PC-3 (cell line): ENCODE measurements around the gene PPM1D. TPM values are rescaled to one million over a fixed set of nuclear protein-coding genes. Genes with fewer than 3 reads are reported as not detected.

ENCODE experiments used
- ATAC-seq: fragments of 200-7000 bp; cut with Tn5 transposase; 2 replicates; pipeline ENCODE4 v1.9.1; 2020; ENCODE audit warnings: mild to moderate bottlenecking, moderate library complexity
- BruUV-seq: library from RNA; stranded (reverse); fragments of 400-500 nt; replicated peaks from 2 replicates; lab custom pipeline; 2021; lab: Mats Ljungman, UMichigan
- CTCF ChIA-PET: fragments of 300-600 bp; sonication (Branson Sonifier 250); formaldehyde crosslinking; loops from one replicate; lab custom pipeline; 2022; ENCODE audit warnings: antibody characterized with exemption; lab: Charles Lee
- POLR2A ChIA-PET: fragments of 300-600 bp; sonication (Branson Sonifier 250); formaldehyde crosslinking; loops from one replicate; lab custom pipeline; 2022; ENCODE audit warnings: antibody characterized with exemption; ENCODE audit not compliant: unreplicated experiment; lab: Charles Lee
- DNase-seq: peaks from one replicate; pipeline ENCODE4 v3.0.0-alpha.2; 2015
- H2AFZ ChIP-seq: fragments of 300-600 bp; sonication (generic); 2 replicates; pipeline ENCODE4 v1.6.0; 2016; ENCODE audit warnings: antibody characterized with exemption, low read length
- H3F3A ChIP-seq: fragments of 300-600 bp; sonication (generic); one replicate; pipeline ENCODE4 v1.6.0; 2017; ENCODE audit warnings: antibody characterized with exemption, low read length, control low read depth, mild to moderate bottlenecking; ENCODE audit not compliant: unreplicated experiment
- H3K27ac ChIP-seq: fragments of 300-600 bp; sonication (generic); 2 replicates; pipeline ENCODE4 v1.5.1; 2016; ENCODE audit warnings: mild to moderate bottlenecking, low read length
- H3K27me3 ChIP-seq: fragments of 300-600 bp; sonication (generic); 2 replicates; pipeline ENCODE4 v1.6.1; 2016; ENCODE audit warnings: low read length, mixed read lengths
- H3K36me3 ChIP-seq: fragments of 300-600 bp; sonication (generic); 2 replicates; pipeline ENCODE4 v1.6.1; 2016; ENCODE audit warnings: low read depth, mixed run types, low read length, mixed read lengths
- H3K4me1 ChIP-seq: fragments of 300-600 bp; sonication (generic); 2 replicates; pipeline ENCODE4 v1.5.1; 2016; ENCODE audit warnings: low read length; ENCODE audit not compliant: insufficient read depth
- H3K4me2 ChIP-seq: fragments of 300-600 bp; sonication (generic); 2 replicates; pipeline ENCODE4 v1.6.0; 2016; ENCODE audit warnings: low read length
- H3K4me3 ChIP-seq: fragments of 300-600 bp; sonication (generic); 2 replicates; pipeline ENCODE4 v1.5.1; 2016; ENCODE audit warnings: mild to moderate bottlenecking, low read length, mixed read lengths
- H3K79me2 ChIP-seq: fragments of 300-600 bp; sonication (generic); 2 replicates; pipeline ENCODE4 v1.6.1; 2017; ENCODE audit warnings: low read length, mixed read lengths
- H3K9ac ChIP-seq: fragments of 300-600 bp; sonication (generic); 2 replicates; pipeline ENCODE4 v1.6.0; 2016; ENCODE audit warnings: mild to moderate bottlenecking, low read length
- H3K9me2 ChIP-seq: fragments of 300-600 bp; sonication (generic); replicated peaks from 2 replicates; pipeline ENCODE4 v1.6.1; 2016; ENCODE audit warnings: mixed run types, low read length, mixed read lengths
- H3K9me3 ChIP-seq: fragments of 300-600 bp; sonication (generic); 2 replicates; pipeline ENCODE4 v1.6.1; 2016; ENCODE audit warnings: low read length, mixed read lengths
- H4K20me1 ChIP-seq: fragments of 300-600 bp; sonication (generic); 2 replicates; pipeline ENCODE4 v1.6.1; 2016; ENCODE audit warnings: low read length, mixed read lengths
- CTCF ChIP-seq: fragments of 300-600 bp; sonication (generic); conservative IDR thresholded peaks from 2 replicates; pipeline ENCODE4 v1.5.1; 2017; ENCODE audit warnings: antibody characterized with exemption, low read depth, mild to moderate bottlenecking, low read length
- EZH2 ChIP-seq: fragments of 300-600 bp; sonication (generic); IDR thresholded peaks from one replicate; pipeline ENCODE4 v1.6.1; 2017; ENCODE audit warnings: antibody characterized with exemption, mild to moderate bottlenecking, low read length; ENCODE audit not compliant: unreplicated experiment
- EZH2phosphoT487 ChIP-seq: fragments of 300-600 bp; sonication (generic); IDR thresholded peaks from 2 replicates; pipeline ENCODE4 v1.6.1; 2018; ENCODE audit warnings: mild to moderate bottlenecking, antibody characterized with exemption, low read length, borderline replicate concordance
- intact Hi-C: fragments of 100-400 bp; cut with micrococcal nuclease; formaldehyde crosslinking; loops from 2 replicates; pipeline ENCODE4 v1.9.0; 2023
- total RNA-seq: library from RNA; depleted of rRNA; stranded (reverse); fragments of >200 nt; gene quantifications from 2 replicates; pipeline ENCODE4 v1.2.3, GENCODE V29; 2014

PPM1D gene
- total RNA-seq, 1 experiment from 2014 or later: 8.2 TPM

GRCh38 chr17:60563743-60564142 lies 36.2 kb upstream of the PPM1D start:
- intact Hi-C loops: loop anchor here (10.0 kb wide), 1 partner anchor 459 kb away; no protein-coding TSS in a partner anchor
- H3F3A ChIP-seq: no peaks in the 10 kb centered on the region
- CTCF ChIA-PET: no interaction called here

GRCh38 chr17:60565233-60565632 lies 34.8 kb upstream of the PPM1D start:
- Histone ChIP-seq H3K27me3 (no peaks in the 10 kb centered on the region), H3K9me2 (no peaks in the 10 kb centered on the region), H2AFZ (no peak overlapping the region), H3K27ac (no peak overlapping the region), H3K4me3 (no peak overlapping the region), H3K9ac (no peak overlapping the region), H4K20me1 (no peaks in the 10 kb centered on the region), H3K4me2 (no peak overlapping the region), H3K9me3 (no peaks in the 10 kb centered on the region), H3K4me1 (peaks cover 7% of the 10 kb centered on the region; the same call in 1 of the 2 replicates), H3K36me3 (no peaks in the 10 kb centered on the region), H3F3A (no peaks in the 10 kb centered on the region), H3K79me2 (no peaks in the 10 kb centered on the region)
- no TSS peak for BruUV-seq
- no peak for DNase-seq
- CTCF ChIA-PET: no interaction called here
- TF ChIP-seq EZH2phosphoT487: no peak
- POLR2A ChIA-PET: no interaction called here
- intact Hi-C loops: loop anchor here (10.0 kb wide), 1 partner anchor 460 kb away; no protein-coding TSS in a partner anchor
- ATAC-seq: no peak

More at GRCh38 chr17:60563743-60564142, 36.2 kb upstream of the PPM1D start:
- Histone ChIP-seq H3K27ac (no peak overlapping the region), H3K27me3 (no peaks in the 10 kb centered on the region), H3K9ac (no peak overlapping the region), H3K4me2 (no peak overlapping the region), H3K9me3 (no peaks in the 10 kb centered on the region), H4K20me1 (no peaks in the 10 kb centered on the region), H2AFZ (no peak overlapping the region), H3K79me2 (no peaks in the 10 kb centered on the region), H3K4me1 (peaks cover 7% of the 10 kb centered on the region; the same call in 1 of the 2 replicates), H3K4me3 (no peak overlapping the region), H3K9me2 (no peaks in the 10 kb centered on the region), H3K36me3 (no peaks in the 10 kb centered on the region)
- POLR2A ChIA-PET: no interaction called here
- peak; percentile 74 for ATAC-seq
- BruUV-seq: no TSS peak
- no peak for TF ChIP-seq CTCF
- TF ChIP-seq EZH2phosphoT487: no peak
- no peak for TF ChIP-seq EZH2
- DNase-seq: peak; percentile 68

DNA sequence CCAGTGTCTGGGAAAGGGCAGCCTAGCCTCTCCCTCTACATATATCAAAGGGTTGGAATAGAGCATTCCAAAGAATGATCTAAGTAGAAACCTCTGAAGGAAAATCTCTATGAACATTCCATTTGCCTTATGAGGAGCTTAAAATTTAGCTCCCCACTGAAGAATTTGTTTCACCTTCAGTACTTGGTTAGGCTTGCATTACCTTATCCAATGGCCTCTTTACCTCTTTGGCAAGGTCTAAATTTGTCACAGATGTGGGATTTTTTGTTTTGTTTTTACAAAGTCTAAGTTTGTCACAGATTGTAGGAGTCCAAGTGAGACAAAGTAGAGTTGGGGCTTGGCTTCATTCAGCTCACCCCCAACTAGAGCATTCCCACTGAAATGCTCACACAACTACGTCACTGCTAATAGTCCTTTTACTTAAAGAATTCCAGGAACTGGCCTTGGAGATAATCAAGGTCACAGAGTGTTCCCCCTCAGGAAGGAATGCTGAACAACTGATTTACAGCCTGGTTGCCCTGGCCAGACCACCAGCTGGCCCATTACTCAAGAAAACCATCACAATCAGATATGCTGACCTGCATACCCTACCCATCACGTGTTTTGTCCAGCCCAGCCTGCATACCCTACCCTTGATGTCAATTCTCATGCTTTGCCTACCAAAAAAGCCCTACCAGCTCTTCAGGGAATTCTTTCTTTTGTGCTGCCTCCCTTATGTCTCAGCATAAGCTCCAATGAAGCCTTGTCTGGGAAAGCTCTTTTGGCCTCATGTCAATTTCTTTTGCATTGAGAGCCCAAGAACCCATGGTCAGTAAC lies 26.5 kb upstream of the PPM1D start:
- POLR2A ChIA-PET: interaction anchor here (0.5 kb wide), 1 partner anchor 12 kb away, joined by 9 read pairs; no protein-coding TSS in a partner anchor
- Histone ChIP-seq H3K36me3 (no peaks in the 10 kb centered on the region), H3K9me3 (no peaks in the 10 kb centered on the region), H3K9me2 (no peaks in the 10 kb centered on the region), H3F3A (no peaks in the 10 kb centered on the region), H3K27me3 (no peaks in the 10 kb centered on the region), H3K4me1 (peaks cover 3% of the 10 kb centered on the region; the same call in 1 of the 2 replicates), H3K4me3 (no peak overlapping the region), H2AFZ (no peak overlapping the region), H3K79me2 (no peaks in the 10 kb centered on the region), H3K9ac (no peak overlapping the region), H3K4me2 (no peak overlapping the region), H3K27ac (no peak overlapping the region), H4K20me1 (no peaks in the 10 kb centered on the region)
- CTCF ChIA-PET: interaction anchor here (0.6 kb wide), 1 partner anchor 196 kb away, joined by 3 read pairs; no protein-coding TSS in a partner anchor
- no TSS peak for BruUV-seq
- no peak for TF ChIP-seq CTCF
- no peak for TF ChIP-seq EZH2phosphoT487
- TF ChIP-seq EZH2: no peak
- DNase-seq (no peak), ATAC-seq (no peak)
- intact Hi-C loops: no loop called here
